Measurements from ENCODE around the gene ZDHHC20. TPM values are rescaled to one million over a fixed set of nuclear protein-coding genes. Genes with fewer than 3 reads are reported as not detected.

The ZDHHC20 gene
- total and polyA plus RNA-seq, 3 donors from 2014 or later, result 52.4 to 76.2 (median 75.8) TPM

- no peak for DNase-seq
- Histone ChIP-seq H3K9me3 (no peaks in the 10 kb centered on the region), H3K4me3 (no peak overlapping the region), H3K27ac (no peak overlapping the region), H3K4me1 (no peaks in the 10 kb centered on the region), H3K27me3 (no peaks in the 10 kb centered on the region), H3K36me3 (ENCODE audit: low read depth, missing control alignments) (no peaks in the 10 kb centered on the region)
- intact Hi-C loops (cut with DNase I; ENCODE audit: low total_unique reads), result no loop called here
- TF ChIP-seq CTCF (IDR thresholded peaks at IDR 0.05), result no peak
- TF ChIP-seq POLR2A (IDR thresholded peaks at IDR 0.05), result no peak
- 71 to 88% methylated on average over 6 of the region's 6 CpGs for WGBS, 2 donors
Measured at GRCh38 chr13:21445759-21446158, 13.3 kb downstream of the ZDHHC20 start.

GRCh38 chr13:21443171-21443570 lies 15.9 kb downstream of the ZDHHC20 start:
- H3K27me3 ChIP-seq, result no peaks in the 10 kb centered on the region
- no peaks in the 10 kb centered on the region for H3K36me3 ChIP-seq (ENCODE audit: low read depth, missing control alignments)
- no peak for DNase-seq
- no peak overlapping the region for H3K4me3 ChIP-seq
- no peak overlapping the region for H3K27ac ChIP-seq
- no peak for TF ChIP-seq POLR2A (IDR thresholded peaks at IDR 0.05)
- no peak for TF ChIP-seq CTCF (IDR thresholded peaks at IDR 0.05)
- H3K4me1 ChIP-seq, result no peaks in the 10 kb centered on the region
- 61 to 88% methylated on average over 1 of the region's 1 CpG for WGBS, 2 donors
- intact Hi-C loops (cut with DNase I; ENCODE audit: low total_unique reads), result no loop called here
- H3K9me3 ChIP-seq, result no peaks in the 10 kb centered on the region

- Histone ChIP-seq H3K4me1 (peaks cover 7% of the 10 kb centered on the region), H3K27ac (peak overlapping the region; percentile 58 to 64), H3K9me3 (no peaks in the 10 kb centered on the region), H3K36me3 (ENCODE audit: low read depth, missing control alignments) (no peaks in the 10 kb centered on the region), H3K27me3 (no peaks in the 10 kb centered on the region), H3K4me3 (no peak overlapping the region)
- no peak for TF ChIP-seq POLR2A (IDR thresholded peaks at IDR 0.05)
- TF ChIP-seq CTCF (IDR thresholded peaks at IDR 0.05), result no peak
- intact Hi-C loops (cut with DNase I; ENCODE audit: low total_unique reads), result no loop called here
- no peak for DNase-seq
- 83 to 91% methylated on average over 6 of the region's 6 CpGs for WGBS, 2 donors
Measured at GRCh38 chr13:21436582-21436981, 22.5 kb downstream of the ZDHHC20 start.

- no peak for TF ChIP-seq CTCF (IDR thresholded peaks at IDR 0.05)
- no peak for TF ChIP-seq POLR2A (IDR thresholded peaks at IDR 0.05)
- H3K4me1 ChIP-seq, result peaks cover 7% of the 10 kb centered on the region
- peak; percentile 84 for DNase-seq
- no peak overlapping the region for H3K4me3 ChIP-seq
- 34 to 56% methylated on average over 2 of the region's 2 CpGs for WGBS, 2 donors
- no peaks in the 10 kb centered on the region for H3K27me3 ChIP-seq
- peak overlapping the region; percentile 58 to 64 for H3K27ac ChIP-seq
- no peaks in the 10 kb centered on the region for H3K36me3 ChIP-seq (ENCODE audit: low read depth, missing control alignments)
- intact Hi-C loops (cut with DNase I; ENCODE audit: low total_unique reads), result no loop called here
- no peaks in the 10 kb centered on the region for H3K9me3 ChIP-seq
Measured at GRCh38 chr13:21435687-21436151, 23.4 kb downstream of the ZDHHC20 start.

GRCh38 chr13:21435231-21435630 lies 23.9 kb downstream of the ZDHHC20 start:
- DNase-seq, result no peak
- WGBS, 2 donors, result 83 to 85% methylated on average over 2 of the region's 2 CpGs
- no peaks in the 10 kb centered on the region for H3K27me3 ChIP-seq
- H3K9me3 ChIP-seq, result no peaks in the 10 kb centered on the region
- peaks cover 7% of the 10 kb centered on the region for H3K4me1 ChIP-seq
- H3K36me3 ChIP-seq (ENCODE audit: low read depth, missing control alignments), result no peaks in the 10 kb centered on the region
- TF ChIP-seq POLR2A (IDR thresholded peaks at IDR 0.05) (no peak), CTCF (IDR thresholded peaks at IDR 0.05) (no peak)
- intact Hi-C loops (cut with DNase I; ENCODE audit: low total_unique reads), result no loop called here
- H3K4me3 ChIP-seq, result no peak overlapping the region
- peak overlapping the region; percentile 58 to 64 for H3K27ac ChIP-seq

Data from testis (tissue), 3 donors.